OCI-M2 (cell line): Measurements from ENCODE around the gene ABHD4.
"Not testable (repeated sequence)": the region's sequence is repeated elsewhere in the genome, so short reads cannot be mapped to it uniquely, and the experiment has no call there.

Experiments used
- DNase-seq: peaks from one replicate; lab custom pipeline; 2025; ENCODE audit not compliant: unreplicated experiment; lab: John Stamatoyannopoulos, UW

Gene ABHD4, protein sequence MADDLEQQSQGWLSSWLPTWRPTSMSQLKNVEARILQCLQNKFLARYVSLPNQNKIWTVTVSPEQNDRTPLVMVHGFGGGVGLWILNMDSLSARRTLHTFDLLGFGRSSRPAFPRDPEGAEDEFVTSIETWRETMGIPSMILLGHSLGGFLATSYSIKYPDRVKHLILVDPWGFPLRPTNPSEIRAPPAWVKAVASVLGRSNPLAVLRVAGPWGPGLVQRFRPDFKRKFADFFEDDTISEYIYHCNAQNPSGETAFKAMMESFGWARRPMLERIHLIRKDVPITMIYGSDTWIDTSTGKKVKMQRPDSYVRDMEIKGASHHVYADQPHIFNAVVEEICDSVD

GRCh38 chr14:22598099-22598895, at the start of gene ABHD4:
Gene ABHD4 (plus strand): TSS chr14:22598300. CDS start chr14:22598307, 7 bp downstream.
- DNase-seq = no peak

DNA sequence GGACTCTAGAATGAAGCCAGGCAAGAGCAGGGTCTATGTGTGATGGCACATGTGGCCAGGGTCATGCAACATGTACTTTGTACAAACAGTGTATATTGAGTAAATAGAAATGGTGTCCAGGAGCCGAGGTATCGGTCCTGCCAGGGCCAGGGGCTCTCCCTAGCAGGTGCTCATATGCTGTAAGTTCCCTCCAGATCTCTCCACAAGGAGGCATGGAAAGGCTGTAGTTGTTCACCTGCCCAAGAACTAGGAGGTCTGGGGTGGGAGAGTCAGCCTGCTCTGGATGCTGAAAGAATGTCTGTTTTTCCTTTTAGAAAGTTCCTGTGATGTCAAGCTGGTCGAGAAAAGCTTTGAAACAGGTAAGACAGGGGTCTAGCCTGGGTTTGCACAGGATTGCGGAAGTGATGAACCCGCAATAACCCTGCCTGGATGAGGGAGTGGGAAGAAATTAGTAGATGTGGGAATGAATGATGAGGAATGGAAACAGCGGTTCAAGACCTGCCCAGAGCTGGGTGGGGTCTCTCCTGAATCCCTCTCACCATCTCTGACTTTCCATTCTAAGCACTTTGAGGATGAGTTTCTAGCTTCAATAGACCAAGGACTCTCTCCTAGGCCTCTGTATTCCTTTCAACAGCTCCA, 48.7 kb upstream of the ABHD4 start:
- DNase-seq = no peak

DNA sequence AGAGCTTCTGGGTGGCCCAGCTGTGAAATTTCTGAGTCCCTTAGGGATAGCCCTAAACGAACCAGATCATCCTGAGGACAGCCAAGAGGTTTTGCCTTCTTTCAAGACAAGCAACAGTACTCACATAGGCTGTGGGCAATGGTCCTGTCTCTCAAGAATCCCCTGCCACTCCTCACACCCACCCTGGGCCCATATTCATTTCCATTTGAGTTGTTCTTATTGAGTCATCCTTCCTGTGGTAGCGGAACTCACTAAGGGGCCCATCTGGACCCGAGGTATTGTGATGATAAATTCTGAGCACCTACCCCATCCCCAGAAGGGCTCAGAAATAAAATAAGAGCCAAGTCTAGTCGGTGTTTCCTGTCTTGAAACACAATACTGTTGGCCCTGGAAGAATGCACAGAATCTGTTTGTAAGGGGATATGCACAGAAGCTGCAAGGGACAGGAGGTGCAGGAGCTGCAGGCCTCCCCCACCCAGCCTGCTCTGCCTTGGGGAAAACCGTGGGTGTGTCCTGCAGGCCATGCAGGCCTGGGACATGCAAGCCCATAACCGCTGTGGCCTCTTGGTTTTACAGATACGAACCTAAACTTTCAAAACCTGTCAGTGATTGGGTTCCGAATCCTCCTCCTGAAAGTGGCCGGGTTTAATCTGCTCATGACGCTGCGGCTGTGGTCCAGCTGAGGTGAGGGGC, 48.0 kb upstream of the ABHD4 start:
- no peak for DNase-seq

GRCh38 chr14:22551605-22551997, 46.5 kb upstream of the ABHD4 start:
- DNase-seq = no peak

DNA sequence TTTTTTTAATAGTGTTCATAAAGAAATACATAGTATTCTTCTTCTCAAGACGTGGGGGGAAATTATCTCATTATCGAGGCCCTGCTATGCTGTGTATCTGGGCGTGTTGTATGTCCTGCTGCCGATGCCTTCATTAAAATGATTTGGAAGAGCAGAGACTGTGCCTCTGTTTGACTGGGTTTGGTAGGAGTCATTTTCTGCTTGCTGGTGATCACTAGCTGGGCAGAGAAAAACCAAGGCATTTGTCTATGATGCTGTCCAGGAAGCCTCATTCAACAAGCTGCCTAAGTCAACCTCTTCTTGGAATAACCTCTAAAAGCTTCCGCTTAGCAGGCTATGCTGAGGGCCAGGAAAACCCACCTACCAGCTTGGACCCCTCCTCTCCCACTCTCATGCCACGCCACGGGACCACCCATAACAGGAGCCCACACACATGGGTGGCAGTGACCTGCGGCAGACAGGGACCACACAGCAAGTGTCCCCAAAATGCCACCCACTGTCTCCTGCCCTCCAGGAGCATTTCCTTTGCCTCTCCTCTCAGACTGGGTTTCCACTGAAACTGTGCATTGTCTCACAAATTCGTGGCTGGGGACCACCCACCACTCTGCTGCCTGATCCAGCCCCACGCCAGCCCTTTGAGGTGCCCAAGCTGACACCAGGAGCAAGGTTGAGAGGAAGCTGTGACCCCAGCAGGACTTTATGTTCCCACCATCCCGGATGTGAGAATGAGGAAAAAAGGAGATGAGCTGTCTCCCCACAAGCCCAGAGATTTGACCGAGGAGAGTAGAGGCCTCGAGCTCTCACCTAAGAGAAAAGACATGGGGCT, 45.9 kb upstream of the ABHD4 start:
- DNase-seq = no peak

DNA sequence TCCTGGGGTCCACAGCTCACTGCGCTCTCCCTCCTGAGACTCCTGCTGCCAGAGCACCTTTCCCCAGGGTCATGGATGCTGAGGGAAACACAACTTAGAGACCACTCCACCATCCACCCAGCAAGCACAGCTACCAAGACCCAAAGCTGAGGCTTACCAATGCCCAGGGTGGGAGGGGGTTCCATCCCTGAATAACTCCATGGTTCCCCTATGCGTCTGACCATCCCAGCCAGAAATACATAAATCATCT, 45.3 kb upstream of the ABHD4 start:
- no peak for DNase-seq

DNA sequence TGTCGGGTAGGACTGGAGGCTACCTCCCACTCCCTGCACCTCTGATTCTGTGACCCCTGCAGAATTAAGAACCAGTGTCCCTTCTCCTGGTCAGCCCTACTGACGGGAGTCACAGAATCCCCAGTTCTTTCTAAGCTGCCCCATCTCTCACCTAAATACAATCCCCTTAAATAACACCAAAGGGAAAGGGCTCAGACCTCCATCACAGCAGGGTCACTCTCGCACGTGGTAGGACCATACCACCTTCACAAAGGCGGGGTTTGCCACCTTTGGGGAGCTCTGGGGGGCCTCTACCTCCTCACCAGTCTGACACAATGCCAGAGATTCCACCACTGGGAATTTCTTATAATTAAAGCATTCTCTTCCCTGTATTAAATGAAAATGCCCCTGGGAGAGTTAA, 44.7 kb upstream of the ABHD4 start:
- DNase-seq = no peak

DNA sequence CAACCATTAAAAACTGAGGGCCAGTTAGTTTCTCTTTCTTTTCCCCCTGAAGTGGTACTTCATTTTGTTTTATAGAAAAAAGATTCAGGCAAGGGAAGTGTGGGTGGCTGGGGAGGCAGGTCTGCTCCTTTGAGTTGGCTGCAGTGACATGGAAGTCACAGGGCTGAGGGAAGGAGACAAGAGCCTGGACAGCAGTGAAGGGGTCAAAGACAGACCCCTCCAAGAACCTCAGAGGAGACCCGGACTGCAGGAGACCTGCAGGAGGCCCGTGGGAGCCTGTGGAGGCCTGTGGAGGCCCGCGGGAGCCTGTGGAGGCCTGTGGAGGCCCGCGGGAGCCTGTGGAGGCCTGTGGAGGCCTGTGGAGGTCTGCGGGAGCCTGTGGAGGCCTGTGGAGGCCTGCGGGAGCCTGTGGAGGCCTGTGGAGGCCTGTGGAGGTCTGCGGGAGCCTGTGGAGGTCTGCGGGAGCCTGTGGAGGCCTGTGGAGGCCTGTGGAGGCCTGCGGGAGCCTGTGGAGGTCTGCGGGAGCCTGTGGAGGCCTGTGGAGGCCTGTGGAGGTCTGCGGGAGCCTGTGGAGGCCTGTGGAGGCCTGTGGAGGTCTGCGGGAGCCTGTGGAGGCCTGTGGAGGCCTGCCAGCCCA, 44.1 kb upstream of the ABHD4 start:
- DNase-seq = not testable (repeated sequence)

- DNase-seq = no peak
Observed at GRCh38 chr14:22554498-22555383, 43.4 kb upstream of the ABHD4 start.

DNA sequence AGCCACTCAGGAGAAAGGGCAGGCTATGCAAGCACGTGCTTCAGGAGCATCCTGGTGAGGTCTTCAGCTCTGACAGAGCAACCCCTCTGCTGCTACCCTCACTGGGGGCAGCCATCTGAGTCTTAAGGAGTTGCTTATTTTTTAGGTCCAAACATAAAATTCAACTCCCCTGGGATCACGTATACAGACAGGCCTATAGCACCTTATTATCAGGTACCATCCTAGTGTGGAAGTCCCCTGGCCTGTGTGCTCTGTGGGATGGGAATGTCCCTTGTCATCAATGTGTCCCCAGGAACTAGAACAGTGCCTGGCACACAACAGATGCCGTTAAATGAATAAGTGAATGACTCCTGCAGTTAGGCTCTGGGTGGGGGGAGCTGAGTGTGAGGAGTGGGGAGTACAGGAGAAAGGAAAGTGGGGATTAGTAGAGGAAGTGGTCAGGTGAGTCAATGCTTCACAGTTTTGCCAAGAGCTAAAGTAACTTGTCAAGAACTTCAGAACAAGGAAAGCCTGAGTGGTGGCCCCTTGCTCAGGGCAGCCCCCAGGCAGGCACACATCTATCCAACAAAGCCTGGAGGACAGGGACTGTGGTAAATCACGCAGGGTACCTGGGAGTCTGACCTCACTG, 42.6 kb upstream of the ABHD4 start:
- no peak for DNase-seq

DNA sequence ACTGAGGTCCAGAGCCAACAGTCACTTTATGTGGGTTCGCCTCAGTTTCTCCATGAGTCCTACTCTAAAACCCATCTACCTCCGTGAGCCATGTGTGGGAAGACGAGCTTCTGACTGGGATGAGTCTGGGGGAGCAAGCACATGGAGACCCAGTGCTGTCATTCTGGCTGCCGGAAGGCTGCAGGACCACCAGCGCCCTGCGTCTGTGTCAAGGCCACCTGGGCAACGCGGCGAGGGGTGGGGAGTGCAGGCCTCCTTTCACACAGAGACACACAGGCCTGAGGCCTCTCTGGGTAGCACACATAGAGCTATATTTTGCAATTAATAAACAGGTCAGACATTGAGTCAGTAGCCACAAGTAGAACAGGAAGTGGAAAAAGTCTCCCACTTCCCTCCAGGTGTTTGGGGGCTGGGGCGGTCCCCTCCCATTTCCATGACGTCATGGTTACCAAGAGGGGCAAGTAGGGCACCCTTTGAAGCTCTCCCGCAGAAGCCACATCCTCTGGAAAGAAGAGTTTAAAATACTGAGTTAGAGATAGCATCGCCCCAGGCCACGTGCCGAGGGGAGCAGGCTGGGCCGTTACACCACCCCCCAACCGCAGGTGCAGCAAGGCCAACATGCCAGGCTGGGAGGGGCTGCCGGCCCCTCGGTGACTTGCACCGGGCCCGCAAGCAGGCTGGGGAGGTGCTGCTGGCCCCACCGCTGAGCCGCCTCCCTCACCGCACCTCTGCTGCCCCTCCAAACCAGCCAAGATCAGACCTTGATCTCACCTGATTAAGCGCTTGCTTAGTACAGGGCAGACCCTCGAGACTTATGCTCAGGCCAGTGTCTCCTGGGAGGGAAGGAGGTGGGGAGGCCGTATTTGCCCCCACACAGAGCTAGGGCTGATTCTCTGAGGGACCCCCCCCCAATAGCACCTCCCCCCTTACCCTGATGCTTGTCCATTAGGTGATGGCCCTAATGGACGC, 41.8 kb upstream of the ABHD4 start:
- DNase-seq = no peak

- peak; percentile 94 for DNase-seq
Observed at GRCh38 chr14:22556990-22557623, 41.0 kb upstream of the ABHD4 start.

DNA sequence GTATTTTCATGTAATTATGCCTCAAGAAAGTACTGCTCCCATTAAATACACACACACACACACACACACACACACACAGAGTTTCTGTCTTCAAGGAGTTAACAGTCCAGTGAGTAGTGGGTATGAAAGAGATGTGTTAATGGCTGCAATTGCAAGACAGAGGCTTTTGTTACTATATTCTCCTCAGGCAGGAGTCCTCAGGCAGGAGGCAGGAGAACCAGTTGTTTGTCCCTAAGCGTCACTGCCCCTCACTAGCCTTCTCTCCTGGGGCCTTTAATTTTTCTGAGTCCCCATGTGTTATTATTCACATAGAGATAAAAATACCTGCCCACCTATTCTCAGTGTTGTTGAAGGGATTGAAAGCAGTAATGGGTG, 40.3 kb upstream of the ABHD4 start:
- no peak for DNase-seq

DNA sequence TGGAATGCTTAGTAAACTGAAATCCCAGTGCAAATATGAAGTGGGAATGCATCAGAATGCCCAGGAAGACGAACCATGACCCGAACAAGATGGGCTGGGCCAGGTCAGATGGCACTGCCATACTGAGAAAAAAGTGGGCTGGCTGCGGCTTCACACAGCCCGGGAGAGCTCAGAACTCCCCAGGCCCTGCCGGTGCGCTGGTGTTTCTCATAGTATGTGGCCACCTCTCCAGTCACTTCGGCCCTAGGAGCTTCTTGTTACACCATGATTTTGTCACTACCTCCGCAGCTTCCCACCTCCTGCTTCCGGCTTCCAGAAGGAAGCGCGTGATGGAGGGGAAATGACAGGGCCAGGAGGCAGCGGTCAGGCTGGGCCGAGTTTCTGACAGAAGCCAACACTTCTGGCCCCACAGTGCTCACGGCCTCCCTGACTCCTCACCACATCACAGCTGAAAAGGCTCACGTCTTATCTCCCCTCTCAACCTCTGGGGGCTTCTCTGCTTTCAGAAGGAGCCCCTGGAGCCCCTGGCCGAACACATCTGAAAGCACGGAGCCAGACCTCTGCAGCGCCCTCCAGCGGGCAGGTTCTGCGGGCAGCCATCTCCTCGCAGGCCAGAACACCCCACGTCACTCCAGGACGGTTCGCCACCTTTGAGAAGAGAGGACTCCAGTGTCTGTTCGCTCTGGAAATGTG, 39.7 kb upstream of the ABHD4 start:
- DNase-seq = no peak

DNA sequence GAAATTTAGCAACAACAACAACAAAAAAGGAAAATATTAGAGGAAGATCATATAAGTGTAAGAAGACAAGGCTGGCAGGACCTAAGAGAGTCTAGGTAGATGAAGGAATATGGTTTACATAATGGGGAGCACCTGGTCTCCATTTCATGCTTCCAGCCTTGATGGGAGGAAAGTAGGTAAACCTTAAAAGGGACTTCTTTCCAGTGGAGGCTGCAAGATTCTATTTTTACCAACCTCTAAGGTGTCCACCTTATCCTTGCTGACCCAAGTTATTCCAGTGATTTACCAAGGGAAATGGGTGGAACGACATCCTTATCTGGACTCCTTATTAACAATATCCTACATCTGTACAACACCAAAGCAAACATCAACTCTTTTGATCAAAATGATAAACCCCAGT, 39.1 kb upstream of the ABHD4 start:
- no peak for DNase-seq

DNA sequence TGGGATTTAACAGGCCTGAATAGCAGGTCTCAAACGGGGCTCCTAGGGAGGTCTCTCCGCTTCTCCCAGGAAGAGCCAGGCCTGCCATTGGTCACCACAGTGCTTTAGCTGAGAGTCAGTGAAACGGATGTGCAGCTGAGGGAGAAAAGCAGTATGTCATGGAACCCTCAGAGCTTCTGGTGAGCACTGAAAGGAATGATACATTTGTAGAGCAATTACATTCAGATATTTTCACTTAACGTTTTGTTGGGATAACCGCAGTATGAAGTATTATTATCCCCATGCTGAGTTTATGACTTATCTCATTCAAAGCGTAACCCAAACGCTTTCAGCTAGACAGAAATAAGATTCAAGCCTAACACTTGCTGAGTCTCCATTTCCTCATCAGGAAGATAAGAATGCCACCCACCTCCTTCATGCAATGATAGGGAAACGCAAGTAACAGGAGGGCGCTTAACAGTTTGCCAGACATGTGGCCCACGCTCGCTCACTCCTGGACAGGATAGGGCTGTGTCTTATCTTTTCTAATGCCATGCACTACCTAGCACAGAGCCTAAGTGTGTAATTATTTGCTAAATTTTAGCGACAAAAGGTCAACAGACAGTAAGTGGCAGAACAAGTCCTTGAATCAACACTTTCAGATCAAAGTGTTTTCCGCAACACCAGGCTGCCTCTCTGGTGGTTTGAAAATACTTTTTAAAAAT, 37.3 kb upstream of the ABHD4 start:
- peak; percentile 79 for DNase-seq
